HG03039 (cell line): ENCODE data around the gene ATP11C.
"Not testable (repeated sequence)": the region's sequence is repeated elsewhere in the genome, so short reads cannot be mapped to it uniquely, and the experiment has no call there.

Source experiments
- ATAC-seq: cut with Tn5 transposase; IDR thresholded peaks from one replicate; pipeline ENCODE4 v1.9.1; 2021; ENCODE audit warnings: mild to moderate bottlenecking, moderate library complexity; ENCODE audit not compliant: unreplicated experiment

The ATP11C gene

GRCh38 chrX:139738581-139738980 lies 194.3 kb downstream of the ATP11C start:
- ATAC-seq = no peak

- ATAC-seq = no peak
Measured at GRCh38 chrX:139736151-139736550, 196.7 kb downstream of the ATP11C start.

GRCh38 chrX:139734996-139735395 lies 197.9 kb downstream of the ATP11C start:
- ATAC-seq = no peak

GRCh38 chrX:139725720-139726119 lies 207.1 kb downstream of the ATP11C start:
- peak; percentile 98 for ATAC-seq

GRCh38 chrX:139724626-139725025 lies 208.2 kb downstream of the ATP11C start:
- ATAC-seq = no peak

GRCh38 chrX:139720979-139721378 lies 211.9 kb downstream of the ATP11C start:
- no peak for ATAC-seq

- no peak for ATAC-seq
Measured at GRCh38 chrX:139720136-139720535, 212.7 kb downstream of the ATP11C start.

GRCh38 chrX:139708067-139708466 lies 224.8 kb downstream of the ATP11C start, which contains the start of gene MCF2:
TSS of gene MCF2 (minus strand) at chrX:139708167. CDS start at chrX:139651744, 56,423 bp downstream.
- no peak for ATAC-seq

GRCh38 chrX:139702658-139703057 lies 230.2 kb downstream of the ATP11C start:
- no peak for ATAC-seq

GRCh38 chrX:139692908-139693307 lies 239.9 kb downstream of the ATP11C start:
- ATAC-seq = no peak

GRCh38 chrX:139692506-139692849 lies 240.4 kb downstream of the ATP11C start:
- ATAC-seq = no peak

GRCh38 chrX:139691843-139692505 lies 240.9 kb downstream of the ATP11C start:
- no peak for ATAC-seq

GRCh38 chrX:139691493-139691842 lies 241.4 kb downstream of the ATP11C start:
- no peak for ATAC-seq

GRCh38 chrX:139685175-139685574 lies 247.7 kb downstream of the ATP11C start:
- ATAC-seq = not testable (repeated sequence)

- ATAC-seq = no peak
Measured at GRCh38 chrX:139680356-139680755, 252.5 kb downstream of the ATP11C start.
